ENCODE results near the gene SPIN1.
A peak's percentile ranks its signal among the peaks of the same experiment; 100 is the strongest.

Gene SPIN1

GRCh38 chr9:88388886-88389605, 802 bp downstream of the SPIN1 start:
- peak; percentile 33 for DNase-seq (ENCODE audit: low read depth)

DNA sequence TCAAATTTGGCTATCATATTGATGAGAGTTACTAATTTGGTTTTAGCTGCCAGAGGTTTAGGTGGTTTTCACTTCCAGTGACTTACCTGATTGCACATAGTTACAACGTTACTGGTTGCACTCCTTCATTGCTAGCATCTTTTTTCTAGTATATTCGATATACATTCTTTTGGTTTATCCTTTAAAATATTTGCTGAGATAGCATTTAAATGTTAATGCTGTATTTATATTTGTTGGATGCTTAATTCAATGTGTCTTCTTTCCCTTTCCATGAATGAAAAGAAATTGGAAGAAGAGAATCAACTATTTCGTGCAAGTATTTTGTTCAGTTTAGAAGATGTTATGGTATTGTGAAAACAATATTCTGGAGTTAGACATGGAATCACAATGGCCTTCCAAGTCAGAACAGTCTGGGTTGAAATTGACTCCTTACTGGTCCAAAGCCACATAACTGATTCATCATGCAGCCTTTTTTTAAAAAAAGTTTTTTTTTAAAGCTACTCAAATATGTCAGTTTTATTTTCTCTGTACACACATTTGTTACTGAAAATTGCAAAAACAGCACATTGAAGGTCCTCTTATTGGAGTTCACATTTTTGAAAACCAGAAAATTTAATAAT, 2.2 kb downstream of the SPIN1 start:
- no peak for DNase-seq (ENCODE audit: low read depth)

GRCh38 chr9:88391236-88391635, 3.0 kb downstream of the SPIN1 start:
- no peak for DNase-seq (ENCODE audit: low read depth)

DNA sequence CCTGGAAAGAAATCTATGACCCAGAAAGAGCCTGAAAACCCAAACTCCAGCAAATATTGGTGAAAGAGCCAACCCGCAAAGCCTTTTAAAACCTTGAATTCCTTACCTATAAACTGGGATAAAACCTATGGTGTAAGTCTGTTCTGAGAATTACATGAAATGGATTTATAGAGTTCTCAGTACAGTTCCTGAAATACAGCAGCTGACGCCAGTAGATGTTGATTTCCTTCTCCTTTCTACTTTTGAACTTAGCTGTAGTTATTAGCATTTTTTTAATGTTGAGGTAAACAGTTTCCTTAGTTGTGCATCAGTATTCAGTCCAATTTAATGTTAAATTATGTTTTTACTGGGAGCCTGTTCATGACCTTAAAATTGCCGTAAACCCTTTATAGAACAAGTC, 3.7 kb downstream of the SPIN1 start:
- no peak for DNase-seq (ENCODE audit: low read depth)

DNA sequence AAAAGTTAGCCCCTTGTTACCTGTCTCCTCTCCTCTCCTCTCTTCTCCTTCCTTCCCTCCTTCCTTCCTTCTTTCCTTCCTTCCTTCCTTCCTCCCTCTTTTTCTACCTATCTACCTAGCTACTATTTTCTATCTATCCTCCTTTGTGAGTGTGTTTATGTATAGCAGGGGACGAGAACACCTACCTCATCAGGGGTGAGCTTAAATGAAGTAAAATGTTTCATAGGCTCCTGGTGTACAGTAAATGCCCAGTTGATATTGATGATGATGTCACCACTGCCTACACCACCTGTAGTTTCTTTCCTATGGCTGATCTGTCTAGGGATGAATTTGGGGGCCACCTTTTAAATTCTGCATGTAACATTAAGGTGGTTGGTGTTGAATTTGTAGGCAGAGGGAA, 4.3 kb downstream of the SPIN1 start:
- DNase-seq (ENCODE audit: low read depth) = no peak

DNA sequence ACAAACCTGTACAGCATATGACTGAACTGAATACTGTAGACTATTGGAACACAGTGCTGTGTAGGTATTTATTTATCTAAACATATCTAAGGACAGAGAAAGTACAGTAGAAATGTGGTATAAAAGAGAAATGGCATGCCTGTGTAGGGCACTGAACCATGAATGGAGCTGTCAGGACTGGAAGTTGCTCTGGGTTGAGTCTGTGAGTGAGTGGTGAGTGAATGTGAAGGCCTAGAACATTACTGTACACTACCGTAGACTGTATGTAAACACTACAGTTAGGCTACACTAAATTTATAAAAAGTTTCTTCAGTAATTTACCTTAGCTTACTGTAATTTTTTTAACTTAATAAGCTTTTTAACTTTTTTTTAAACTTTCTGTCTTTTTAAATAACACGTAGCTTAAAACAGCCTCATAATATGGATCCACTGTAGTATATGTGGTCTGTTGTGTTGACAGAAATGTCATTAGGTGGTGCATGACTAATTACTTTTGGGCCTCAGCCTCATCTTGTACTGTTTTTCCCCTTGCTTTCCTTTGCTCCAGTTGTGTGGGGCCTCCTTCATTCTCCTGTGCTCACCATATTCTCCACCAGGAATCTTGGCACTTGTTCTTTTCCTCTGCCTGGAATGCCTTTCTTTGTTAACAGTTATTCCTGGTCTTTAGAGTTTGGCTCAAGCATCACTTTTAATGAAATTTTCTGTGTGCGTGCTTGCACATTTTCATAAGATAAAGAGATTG, 8.8 kb downstream of the SPIN1 start:
- no peak for DNase-seq (ENCODE audit: low read depth)

- no peak for DNase-seq (ENCODE audit: low read depth)
These were observed 9.8 kb downstream of the SPIN1 start for GRCh38 chr9:88398016-88398415.

DNA sequence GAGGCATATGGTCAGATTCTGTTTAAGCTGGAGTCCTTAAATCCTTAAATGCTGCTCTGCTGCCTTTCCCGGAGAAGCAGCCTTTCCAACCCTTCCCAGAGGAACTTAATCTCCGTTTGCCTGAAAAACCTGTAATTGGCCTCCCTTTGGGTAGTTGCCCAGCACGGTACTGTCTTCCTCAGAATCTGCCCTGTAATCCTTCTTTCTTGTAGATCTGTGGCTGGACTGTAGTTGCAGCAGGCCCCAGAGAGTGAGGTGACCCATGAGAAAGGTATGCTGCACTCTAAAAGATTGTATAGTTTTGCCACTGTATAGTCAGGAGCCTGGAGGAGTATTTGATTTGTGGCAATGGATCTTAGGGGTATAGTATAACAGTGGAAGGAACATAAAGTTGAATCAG, 11.7 kb downstream of the SPIN1 start:
- DNase-seq (ENCODE audit: low read depth) = no peak

- no peak for DNase-seq (ENCODE audit: low read depth)
These were observed 15.1 kb downstream of the SPIN1 start for GRCh38 chr9:88403340-88403739.

DNA sequence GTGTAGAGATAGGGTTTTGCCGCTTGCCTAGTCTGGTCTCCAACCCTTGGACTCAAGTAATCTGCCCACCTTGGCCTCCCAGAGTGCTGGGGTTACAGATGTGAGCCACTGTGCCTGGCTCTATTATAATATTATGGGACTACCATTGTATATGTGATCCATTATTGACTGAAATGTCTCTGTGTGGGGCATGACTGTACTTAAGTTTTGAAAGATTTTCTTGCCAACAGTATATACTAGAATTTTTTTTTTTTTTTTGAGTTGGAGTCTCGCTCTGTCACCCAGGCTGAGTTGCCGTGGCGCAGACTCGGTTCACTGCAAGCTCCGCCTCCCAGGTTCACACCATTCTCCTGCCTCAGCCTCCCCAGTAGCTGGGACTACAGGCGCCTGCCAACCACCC, 17.8 kb downstream of the SPIN1 start:
- DNase-seq (ENCODE audit: low read depth) = no peak

DNA sequence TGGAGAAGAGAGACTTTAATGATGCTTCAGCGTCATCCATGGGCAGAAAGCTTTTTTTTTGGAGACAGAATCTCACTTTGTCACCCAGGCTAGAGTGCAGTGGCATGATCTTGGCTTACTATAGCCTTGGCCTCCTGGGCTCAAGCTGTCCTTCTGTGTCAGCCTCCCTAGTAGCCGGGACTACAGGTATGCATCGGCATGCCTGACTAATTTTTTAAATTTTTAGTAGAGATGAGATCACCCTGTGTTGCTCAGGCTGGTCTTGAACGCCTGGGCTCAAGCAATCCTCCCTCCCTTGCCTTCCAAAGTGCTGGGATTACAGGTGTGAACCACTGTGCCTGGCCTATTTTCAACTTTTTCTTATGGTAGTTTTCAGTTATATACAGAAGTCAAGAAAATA, 23.2 kb downstream of the SPIN1 start:
- no peak for DNase-seq (ENCODE audit: low read depth)

DNA sequence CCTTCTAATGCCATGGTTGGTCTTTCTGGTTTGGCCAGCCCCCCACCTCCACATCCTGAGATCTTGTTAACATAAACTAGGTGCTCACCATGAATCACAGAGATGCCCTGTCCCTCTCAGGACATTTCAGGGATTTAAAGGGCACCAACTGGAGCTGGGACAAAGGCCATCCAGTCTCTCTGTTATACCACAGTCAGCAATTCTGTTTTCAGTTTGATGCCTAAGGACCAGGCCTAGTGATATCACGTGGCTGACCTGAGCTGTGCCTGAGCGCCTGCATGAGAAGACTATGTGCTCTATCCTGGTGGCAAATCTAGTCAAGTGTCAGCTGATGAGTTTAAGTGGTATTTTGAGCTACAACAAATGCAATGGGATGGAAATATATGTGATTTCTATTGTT, 26.1 kb downstream of the SPIN1 start:
- DNase-seq (ENCODE audit: low read depth) = no peak

GRCh38 chr9:88418025-88418424, 29.8 kb downstream of the SPIN1 start:
- DNase-seq (ENCODE audit: low read depth) = no peak

DNA sequence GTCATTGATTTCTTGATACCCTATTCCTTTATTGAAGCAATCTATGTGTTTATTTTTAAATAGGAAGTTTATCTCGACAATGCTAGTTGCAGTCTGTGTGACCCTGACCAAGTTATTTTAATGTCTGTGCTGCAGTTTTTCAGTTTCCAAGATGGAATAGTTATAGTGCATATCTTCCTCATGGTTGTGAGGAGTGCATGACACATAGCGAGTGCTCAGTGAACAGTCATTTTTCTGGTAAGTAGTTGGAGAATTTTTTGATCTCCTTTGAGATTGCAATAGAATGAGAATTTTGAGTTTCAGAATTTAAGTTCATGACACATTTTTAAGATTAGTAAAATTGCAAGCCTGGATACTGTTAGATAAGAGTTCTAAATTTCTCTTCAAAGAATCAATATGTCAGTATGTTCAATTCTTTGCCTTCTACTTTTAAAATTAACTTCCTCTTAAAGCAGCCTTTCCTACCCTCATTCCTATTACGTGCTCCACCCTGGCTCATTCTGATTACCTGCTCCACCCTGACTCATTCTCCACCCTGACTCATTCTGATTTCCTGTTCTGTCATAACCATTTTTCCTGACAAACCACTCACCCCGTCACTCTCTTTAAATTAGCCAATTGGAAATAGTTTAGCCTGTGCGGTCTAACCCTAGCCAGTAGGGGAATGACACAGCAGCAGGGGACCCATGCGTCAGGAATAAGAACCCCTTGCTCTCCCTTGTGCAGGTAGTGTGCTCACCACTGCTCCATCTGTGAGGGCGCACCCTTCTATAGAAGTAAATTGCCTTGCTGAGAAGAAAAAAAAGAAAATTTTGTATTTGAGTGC, 30.7 kb downstream of the SPIN1 start:
- no peak for DNase-seq (ENCODE audit: low read depth)

- no peak for DNase-seq (ENCODE audit: low read depth)
These were observed 32.0 kb downstream of the SPIN1 start for GRCh38 chr9:88420227-88420626.

- DNase-seq (ENCODE audit: low read depth) = no peak
These were observed 33.1 kb downstream of the SPIN1 start for GRCh38 chr9:88421348-88421747.

DNA sequence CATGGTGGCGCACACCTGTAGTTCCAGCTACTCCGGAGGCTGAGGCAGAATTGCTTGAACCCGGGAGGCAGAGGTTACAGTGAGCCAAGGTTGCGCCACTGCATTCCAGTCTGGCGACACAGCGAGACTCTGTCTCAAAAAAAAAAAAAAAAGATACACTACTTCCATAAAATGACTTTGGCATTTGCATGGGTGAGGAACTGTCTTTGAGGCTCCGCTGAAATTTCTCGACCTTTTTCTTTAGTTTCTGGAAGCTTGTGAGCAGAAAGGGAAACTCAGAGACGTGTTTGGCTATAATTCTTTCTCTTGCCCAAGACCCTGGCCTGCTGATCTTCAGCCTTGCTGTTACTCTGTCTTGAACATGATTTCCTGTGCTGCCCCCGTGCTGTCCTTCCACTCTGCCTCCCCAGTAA, 37.3 kb downstream of the SPIN1 start:
- DNase-seq (ENCODE audit: low read depth) = no peak

- DNase-seq (ENCODE audit: low read depth) = no peak
These were observed 38.4 kb downstream of the SPIN1 start for GRCh38 chr9:88426651-88427050.

DNA sequence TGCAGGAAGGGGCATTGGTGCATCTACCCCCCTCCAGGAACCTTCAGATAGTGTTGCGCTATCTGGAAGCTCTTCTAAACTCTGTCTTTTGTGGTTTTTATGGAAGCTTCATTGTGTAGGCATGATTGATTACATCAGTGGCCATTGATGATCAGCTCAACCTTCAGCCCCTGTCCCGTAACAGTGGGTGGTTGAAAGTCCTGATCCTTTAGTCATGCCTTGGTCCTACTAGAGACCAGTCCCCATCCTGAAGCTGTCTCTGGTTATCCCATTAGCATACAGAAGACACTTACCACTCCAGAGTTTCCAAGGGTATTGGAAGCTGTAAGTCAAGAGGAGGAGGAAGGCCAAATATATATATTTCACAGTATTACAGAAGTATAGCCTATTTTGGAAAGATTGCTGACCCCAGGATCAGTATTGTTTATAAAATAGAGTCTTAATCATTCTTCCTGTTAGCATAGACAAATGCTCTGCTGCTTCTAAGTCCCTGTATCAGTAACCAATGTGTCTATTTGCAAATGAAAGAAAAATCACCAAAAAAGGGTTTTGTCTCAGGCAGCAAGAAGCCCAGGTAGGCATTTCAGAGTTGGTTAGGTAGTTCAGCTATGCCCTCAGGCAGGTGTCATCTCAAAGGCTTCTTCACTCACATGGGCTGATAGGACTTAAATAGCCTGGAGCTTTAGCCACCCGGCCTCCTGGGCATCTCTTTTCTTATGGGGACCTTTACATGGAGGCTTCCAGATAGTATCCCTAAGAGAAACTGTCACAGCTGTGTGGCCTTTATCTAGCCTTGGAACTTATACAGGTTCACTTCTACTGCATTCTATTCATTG, 41.6 kb downstream of the SPIN1 start:
- DNase-seq (ENCODE audit: low read depth) = no peak

DNA sequence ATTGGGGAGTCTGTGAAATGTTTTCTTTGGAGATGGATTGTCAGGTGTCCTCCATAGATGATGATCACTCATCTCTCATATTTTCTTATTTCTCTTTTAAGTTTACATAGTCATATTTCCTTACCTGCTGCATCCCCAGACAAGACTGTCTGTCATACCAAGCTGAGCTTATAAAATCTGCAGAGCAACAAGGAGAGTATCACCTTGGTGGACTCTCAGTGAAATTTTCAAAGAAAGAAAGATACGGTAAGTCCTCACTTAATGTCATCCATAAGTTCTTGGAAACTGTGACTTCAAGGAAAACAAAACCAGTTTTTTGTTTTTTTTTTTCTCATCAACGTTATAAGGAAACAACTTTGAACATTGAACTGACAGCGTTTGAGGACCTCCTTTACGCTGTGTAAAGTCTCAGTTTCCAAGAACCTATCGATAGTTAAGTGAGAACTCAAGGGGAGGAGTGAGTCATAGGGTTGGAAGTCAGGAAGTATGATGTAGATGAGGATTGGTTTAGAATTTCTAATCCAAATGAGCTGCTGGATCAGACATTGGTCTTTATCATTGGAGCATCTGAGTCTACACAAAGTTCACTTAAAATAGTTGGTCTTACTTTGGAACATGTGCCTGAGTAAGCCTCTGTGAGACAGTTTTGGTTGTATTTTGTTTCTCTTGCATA, 45.5 kb downstream of the SPIN1 start:
- peak; percentile 14 for DNase-seq (ENCODE audit: low read depth)

GRCh38 chr9:88435336-88435735, 47.1 kb downstream of the SPIN1 start:
- no peak for DNase-seq (ENCODE audit: low read depth)
